Measurements from ENCODE around the gene GRAMD1A.

DNA sequence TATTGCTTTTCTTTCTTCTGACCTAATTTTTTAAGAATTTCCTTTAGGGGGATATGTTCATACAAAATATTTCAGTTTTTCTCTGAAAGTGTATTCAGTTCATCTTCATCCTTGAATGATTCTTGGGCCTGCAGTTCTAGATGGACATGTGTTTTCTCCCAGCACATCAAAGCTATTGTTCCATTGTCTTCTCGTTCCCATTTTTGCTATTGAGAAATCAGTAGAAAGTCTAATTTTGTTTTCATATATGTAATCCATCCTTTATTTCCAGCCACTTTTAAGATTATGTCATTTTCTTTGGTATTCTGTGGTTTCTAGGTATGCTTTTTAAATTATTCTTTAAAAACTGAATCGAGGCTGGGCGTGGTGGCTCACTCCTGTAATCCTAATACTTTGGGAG, 15.8 kb upstream of the GRAMD1A start:
- TF ChIP-seq, protein P1, sequence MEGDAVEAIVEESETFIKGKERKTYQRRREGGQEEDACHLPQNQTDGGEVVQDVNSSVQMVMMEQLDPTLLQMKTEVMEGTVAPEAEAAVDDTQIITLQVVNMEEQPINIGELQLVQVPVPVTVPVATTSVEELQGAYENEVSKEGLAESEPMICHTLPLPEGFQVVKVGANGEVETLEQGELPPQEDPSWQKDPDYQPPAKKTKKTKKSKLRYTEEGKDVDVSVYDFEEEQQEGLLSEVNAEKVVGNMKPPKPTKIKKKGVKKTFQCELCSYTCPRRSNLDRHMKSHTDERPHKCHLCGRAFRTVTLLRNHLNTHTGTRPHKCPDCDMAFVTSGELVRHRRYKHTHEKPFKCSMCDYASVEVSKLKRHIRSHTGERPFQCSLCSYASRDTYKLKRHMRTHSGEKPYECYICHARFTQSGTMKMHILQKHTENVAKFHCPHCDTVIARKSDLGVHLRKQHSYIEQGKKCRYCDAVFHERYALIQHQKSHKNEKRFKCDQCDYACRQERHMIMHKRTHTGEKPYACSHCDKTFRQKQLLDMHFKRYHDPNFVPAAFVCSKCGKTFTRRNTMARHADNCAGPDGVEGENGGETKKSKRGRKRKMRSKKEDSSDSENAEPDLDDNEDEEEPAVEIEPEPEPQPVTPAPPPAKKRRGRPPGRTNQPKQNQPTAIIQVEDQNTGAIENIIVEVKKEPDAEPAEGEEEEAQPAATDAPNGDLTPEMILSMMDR (IDR thresholded peaks at IDR 0.05): no peak
- TF ChIP-seq POLR2A (IDR thresholded peaks at IDR 0.05): no peak
